ENCODE measurements around the gene INPP5D.
"Not testable (repeated sequence)": the region's sequence is repeated elsewhere in the genome, so short reads cannot be mapped to it uniquely, and the experiment has no call there.

Gene INPP5D

DNA sequence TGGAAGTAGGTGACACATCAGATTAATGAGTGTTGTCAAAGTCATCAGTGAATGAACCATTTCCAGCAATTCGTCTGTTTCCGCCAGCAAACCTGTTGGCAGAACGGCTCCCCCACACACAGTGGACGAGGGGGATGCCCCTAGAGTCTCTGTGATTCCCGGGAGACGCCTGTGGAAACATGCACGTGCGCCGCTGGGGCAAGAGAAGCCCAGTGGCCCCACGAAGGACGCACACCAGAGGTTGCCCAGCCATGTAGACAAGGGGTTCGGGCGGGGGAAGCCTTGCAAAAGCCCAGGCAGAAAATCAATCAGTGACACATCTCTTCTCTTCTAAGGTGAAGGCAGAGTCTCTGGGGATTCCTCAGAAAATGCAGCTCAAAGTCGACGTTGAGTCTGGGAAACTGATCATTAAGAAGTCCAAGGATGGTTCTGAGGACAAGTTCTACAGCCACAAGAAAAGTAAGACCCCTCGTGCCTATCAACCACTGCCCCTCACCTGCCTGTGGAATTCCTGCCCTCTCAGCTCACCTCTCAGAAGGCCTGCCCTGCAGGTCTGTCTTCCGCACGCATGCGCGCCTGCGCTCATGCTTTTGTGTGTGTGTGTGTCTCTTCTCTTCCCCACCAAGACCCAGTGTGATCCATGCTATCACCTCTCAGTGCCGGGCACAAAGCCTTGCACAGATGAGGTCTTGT, 87.1 kb downstream of the INPP5D start:
- ChIA-PET POLR2A (ENCODE audit: low non-redundant PET) (no interaction called here), CTCF (no interaction called here)
- no peak for DNase-seq (ENCODE audit: low spot score)
- TF ChIP-seq, protein P1, sequence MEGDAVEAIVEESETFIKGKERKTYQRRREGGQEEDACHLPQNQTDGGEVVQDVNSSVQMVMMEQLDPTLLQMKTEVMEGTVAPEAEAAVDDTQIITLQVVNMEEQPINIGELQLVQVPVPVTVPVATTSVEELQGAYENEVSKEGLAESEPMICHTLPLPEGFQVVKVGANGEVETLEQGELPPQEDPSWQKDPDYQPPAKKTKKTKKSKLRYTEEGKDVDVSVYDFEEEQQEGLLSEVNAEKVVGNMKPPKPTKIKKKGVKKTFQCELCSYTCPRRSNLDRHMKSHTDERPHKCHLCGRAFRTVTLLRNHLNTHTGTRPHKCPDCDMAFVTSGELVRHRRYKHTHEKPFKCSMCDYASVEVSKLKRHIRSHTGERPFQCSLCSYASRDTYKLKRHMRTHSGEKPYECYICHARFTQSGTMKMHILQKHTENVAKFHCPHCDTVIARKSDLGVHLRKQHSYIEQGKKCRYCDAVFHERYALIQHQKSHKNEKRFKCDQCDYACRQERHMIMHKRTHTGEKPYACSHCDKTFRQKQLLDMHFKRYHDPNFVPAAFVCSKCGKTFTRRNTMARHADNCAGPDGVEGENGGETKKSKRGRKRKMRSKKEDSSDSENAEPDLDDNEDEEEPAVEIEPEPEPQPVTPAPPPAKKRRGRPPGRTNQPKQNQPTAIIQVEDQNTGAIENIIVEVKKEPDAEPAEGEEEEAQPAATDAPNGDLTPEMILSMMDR (conservative IDR thresholded peaks at IDR 0.05; ENCODE audit: low read depth): no peak
- no peak overlapping the region for H3K27ac ChIP-seq

DNA sequence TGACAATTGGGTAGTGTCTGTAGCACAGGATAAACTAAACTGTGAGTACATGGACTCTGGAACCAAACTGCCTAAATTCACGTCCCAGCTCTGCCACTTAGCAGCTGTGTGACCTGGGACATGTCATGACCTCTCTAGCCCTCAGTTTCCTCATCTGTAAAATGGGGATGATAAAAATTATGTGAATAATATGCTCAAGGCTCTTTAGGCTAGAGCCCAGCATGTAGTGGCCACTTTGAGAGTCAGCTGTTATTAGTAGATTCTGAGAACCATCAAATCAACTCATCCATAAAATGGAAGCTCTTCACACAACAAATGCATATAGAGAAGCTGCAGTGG, 87.7 kb downstream of the INPP5D start:
- no peak overlapping the region for H3K27ac ChIP-seq
- TF ChIP-seq, protein P1 (conservative IDR thresholded peaks at IDR 0.05; ENCODE audit: low read depth): no peak
- no peak for DNase-seq (ENCODE audit: low spot score)
- CTCF ChIA-PET: no interaction called here
- POLR2A ChIA-PET (ENCODE audit: low non-redundant PET): no interaction called here

DNA sequence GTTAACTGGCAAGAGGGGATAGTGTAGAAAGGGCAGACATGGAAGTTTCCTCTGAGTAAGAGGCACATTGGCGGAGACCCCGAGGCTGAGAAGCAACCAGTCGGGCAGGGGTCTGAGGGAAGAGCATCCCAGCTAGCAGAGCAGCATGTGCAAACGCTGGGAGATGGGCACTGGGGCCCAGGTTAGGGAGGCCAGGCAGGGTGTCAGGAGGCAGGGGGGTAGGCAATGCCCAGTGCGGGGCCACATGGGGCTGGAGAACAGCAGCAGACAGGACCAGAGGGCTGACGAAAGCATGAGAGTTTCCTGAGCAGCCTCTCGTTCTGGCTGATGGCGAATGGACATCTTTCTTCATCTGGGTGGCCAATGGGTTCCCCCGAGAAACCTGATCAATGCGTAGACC, 88.2 kb downstream of the INPP5D start:
- H3K27ac ChIP-seq: no peak overlapping the region
- ChIA-PET POLR2A (ENCODE audit: low non-redundant PET) (no interaction called here), CTCF (no interaction called here)
- DNase-seq (ENCODE audit: low spot score): no peak
- TF ChIP-seq, protein P1 (conservative IDR thresholded peaks at IDR 0.05; ENCODE audit: low read depth): no peak

DNA sequence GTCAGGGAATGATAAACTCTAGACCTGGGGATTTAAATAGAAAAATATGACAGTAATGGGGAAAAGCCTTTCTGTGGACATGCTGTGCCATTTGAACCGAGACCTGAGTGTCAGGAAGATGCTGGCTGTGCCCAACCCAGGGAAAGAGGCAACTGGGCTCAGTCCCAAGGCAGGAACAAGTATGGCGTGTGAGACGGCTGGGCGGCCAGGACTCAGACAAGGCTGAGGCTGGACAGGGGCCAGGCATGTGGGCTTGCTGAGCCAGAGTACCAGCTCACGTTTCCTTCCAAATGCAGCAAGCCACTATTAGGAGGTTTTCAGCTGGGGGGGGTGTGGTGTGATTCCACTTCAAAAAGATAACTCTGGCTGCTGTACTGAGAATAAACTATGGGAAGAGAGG, 92.4 kb downstream of the INPP5D start:
- no peak overlapping the region for H3K27ac ChIP-seq
- TF ChIP-seq, protein P1 (conservative IDR thresholded peaks at IDR 0.05; ENCODE audit: low read depth): no peak
- ChIA-PET CTCF (interaction anchor here (0.6 kb wide), 1 partner anchor 44 kb away, joined by 4 read pairs; no protein-coding TSS in a partner anchor), POLR2A (ENCODE audit: low non-redundant PET) (no interaction called here)
- DNase-seq (ENCODE audit: low spot score): no peak

DNA sequence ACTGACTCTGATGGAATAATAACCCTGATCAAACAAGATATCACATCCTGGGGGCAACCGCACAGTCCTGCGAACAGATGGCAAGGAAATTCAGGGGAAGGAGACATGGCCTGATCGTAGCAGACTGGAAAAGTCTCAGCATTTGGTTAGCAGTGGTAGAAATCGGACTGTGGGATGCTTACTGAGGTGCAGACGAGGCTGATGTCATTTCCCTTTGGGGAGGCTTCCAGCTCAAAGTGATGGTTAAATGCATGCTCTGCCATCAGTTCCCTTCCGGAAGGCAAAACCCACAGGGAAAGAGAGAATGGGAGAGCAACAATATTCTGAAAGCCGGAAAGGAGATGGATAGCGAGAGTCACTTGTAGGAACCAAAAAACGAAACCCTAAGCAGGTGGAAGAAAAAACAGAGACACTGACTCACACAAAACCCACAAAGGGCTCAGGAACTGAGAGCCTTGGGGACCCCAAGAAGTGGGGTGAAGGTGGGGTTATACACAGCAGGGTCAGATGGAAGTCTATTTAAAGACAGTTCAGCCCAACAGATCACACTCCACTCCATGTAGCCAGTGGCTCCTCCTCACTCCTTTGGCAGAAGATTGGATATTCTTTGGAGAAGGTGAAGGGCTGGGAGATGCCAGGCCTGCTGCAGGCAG, 93.1 kb downstream of the INPP5D start:
- no peak overlapping the region for H3K27ac ChIP-seq
- TF ChIP-seq, protein P1 (conservative IDR thresholded peaks at IDR 0.05; ENCODE audit: low read depth): no peak
- ChIA-PET POLR2A (ENCODE audit: low non-redundant PET) (no interaction called here), CTCF (interaction anchor here (0.6 kb wide), 1 partner anchor 45 kb away, joined by 4 read pairs; no protein-coding TSS in a partner anchor)
- no peak for DNase-seq (ENCODE audit: low spot score)

DNA sequence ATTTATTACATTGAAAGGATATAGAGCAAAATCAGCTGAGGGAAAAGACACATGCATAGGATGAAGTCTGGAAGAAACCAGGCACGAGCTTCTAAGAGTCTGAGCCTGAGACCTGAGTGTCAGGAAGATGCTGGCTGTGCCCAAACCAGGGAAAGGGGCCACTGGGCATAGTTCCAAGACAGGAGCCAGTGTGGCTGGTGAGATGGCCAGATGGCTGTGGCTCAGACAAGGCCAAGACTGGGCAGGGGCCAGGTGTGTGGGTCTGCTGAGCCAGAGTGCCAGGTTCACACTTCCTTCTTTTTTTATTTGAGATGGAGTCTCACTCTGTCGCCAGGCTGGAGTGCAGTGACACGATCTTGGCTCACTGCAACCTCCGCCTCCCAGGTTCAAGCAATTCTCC, 95.9 kb downstream of the INPP5D start:
- TF ChIP-seq, protein P1 (conservative IDR thresholded peaks at IDR 0.05; ENCODE audit: low read depth): no peak
- DNase-seq (ENCODE audit: low spot score): no peak
- ChIA-PET POLR2A (ENCODE audit: low non-redundant PET) (no interaction called here), CTCF (no interaction called here)
- no peak overlapping the region for H3K27ac ChIP-seq

DNA sequence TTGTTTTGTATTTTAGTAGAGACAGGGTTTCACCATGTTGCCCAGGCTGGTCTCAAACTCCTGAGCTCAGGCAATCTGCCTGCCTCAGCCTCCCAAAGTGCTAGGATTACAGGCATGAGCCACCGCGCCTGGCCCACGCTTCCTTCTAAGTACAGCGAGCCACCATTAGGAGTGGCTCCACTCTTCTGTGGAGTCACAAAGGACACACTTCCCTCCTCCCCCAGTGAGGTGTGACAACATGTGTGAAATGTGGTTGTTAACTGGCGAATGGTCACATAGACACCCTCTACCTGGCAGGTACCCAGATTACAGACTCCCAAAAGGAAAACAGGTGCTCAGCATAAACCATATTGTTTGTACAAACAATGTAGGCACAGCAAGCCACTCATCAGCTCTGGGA, 96.3 kb downstream of the INPP5D start:
- CTCF ChIA-PET; DNase-seq (ENCODE audit: low spot score); H3K27ac ChIP-seq; POLR2A ChIA-PET (ENCODE audit: low non-redundant PET): not testable (repeated sequence)
